ENCODE data around the gene CDX1.

Gene CDX1

DNA sequence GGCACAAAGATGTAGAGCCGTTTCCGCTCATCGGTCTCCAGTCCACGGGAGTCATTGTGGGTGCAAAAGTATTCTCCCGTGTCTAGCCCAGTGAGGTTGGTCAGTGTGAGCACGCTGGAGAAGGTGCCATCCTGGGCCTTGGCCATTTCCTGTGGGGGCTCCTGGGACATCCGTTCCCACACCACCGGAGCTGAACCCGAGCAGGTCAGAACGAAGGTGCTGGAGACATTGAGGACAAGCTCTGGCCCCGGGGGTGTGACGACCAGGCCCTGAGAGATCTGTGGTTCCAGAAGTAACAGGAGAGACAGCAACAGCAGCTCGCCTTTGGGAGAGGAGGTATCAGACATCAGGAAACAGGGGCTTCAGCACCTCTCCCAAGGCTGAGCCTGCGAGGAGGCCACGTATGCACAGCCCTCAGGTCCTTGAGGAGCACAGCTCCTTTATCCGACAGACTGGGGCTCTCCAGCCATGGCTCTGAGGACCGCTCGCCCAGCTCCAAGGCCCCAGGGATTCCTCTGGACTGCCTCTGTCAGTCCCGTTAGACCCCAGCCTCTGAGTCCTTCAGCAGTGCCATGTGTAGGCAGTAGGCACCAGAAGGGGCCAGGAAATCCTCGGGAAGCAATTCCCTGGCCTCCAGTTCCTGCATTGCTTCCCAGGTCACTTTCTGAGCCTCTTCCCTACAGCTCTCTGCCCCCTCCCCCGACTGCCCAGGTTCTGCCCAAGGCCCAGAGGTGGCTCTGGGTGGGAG lies 30.8 kb upstream of the CDX1 start:
- H3K9ac ChIP-seq: peak overlapping the region in 5 of 11 experiments; percentile 21 to 81 (median 37); a peak in 10 of 22 replicates
- H3K4me2 ChIP-seq: peak overlapping the region in 8 of 11 experiments; percentile 1 to 100 (median 52); a peak in 8 of 22 replicates
- H3K27ac ChIP-seq: peak overlapping the region in 8 of 11 experiments; percentile 5 to 91 (median 37); a peak in 10 of 22 replicates
- no peaks in the 10 kb centered on the region for H3K9me3 ChIP-seq (replicated peaks in 1 of 11)
- H4K20me1 ChIP-seq: no peaks in the 10 kb centered on the region
- peaks cover 80 to 100% (median 98%) of the 10 kb centered on the region in 10 experiments for H3K4me1 ChIP-seq
- peaks cover 0 to 69% (median 59%) of the 10 kb centered on the region in 11 experiments; a peak in 17 of 22 replicates for H3K36me3 ChIP-seq
- no peak overlapping the region for H3K4me3 ChIP-seq
- H3K27me3 ChIP-seq: no peaks in the 10 kb centered on the region
- TF ChIP-seq Cebpa-rat (IDR thresholded peaks at IDR 0.05): no peak

DNA sequence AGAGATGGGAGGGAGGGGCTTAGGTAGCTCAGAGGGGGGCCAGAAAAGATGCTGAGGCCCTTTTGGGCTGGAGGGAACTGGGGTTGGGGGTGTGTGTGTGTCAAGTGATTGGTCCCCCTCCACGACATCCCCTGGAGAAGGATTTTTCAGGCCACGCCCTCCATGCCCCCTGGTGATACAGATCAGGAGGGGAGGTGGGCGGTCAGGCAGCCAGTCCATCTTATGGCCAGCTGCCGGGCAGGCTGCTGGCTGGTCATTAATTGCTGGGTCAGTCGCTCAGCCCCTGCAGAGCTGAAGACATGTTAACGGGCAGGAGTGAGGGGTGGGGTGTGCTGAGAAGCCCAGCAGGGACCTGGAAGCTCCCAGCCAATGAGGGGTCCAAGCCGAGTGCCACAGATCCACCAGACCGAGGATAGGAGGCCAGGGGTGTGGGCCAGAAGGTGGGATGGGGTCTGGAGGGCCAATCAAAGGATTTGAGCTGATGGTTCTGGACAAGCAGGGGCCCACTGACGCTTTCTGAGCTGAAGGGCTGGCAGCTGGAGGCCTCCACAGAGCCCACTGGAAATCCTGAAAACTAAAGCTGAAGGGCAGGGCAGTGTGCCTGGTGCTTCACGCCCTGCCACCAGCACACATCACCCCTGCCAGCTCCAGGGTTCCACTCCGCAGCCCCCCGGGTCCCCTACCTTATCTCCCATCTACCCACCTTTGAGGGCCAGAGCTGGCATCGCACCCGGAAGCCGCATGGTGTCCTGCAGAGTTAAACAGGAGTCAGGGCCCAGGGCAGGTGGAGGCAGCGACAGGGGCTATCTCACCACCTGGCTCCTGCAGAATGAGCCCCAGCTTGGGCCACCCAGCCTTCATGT lies 30.0 kb upstream of the CDX1 start:
- H3K36me3 ChIP-seq: peaks cover 0 to 62% (median 56%) of the 10 kb centered on the region in 11 experiments; a peak in 17 of 22 replicates
- H3K4me2 ChIP-seq: peak overlapping the region; percentile 90 to 100 (median 98); a peak in 21 of 22 replicates
- H3K4me1 ChIP-seq: peaks cover 84 to 100% (median 100%) of the 10 kb centered on the region in 10 experiments
- no peak for TF ChIP-seq Cebpa-rat (IDR thresholded peaks at IDR 0.05)
- peak overlapping the region in 9 of 11 experiments; percentile 8 to 81 (median 39); a peak in 8 of 22 replicates for H3K9ac ChIP-seq
- no peaks in the 10 kb centered on the region for H3K27me3 ChIP-seq
- H3K9me3 ChIP-seq (replicated peaks in 1 of 11): no peaks in the 10 kb centered on the region
- no peak overlapping the region for H3K4me3 ChIP-seq
- no peaks in the 10 kb centered on the region for H4K20me1 ChIP-seq
- peak overlapping the region in 9 of 11 experiments; percentile 78 to 91 (median 84); a peak in 13 of 22 replicates for H3K27ac ChIP-seq

DNA sequence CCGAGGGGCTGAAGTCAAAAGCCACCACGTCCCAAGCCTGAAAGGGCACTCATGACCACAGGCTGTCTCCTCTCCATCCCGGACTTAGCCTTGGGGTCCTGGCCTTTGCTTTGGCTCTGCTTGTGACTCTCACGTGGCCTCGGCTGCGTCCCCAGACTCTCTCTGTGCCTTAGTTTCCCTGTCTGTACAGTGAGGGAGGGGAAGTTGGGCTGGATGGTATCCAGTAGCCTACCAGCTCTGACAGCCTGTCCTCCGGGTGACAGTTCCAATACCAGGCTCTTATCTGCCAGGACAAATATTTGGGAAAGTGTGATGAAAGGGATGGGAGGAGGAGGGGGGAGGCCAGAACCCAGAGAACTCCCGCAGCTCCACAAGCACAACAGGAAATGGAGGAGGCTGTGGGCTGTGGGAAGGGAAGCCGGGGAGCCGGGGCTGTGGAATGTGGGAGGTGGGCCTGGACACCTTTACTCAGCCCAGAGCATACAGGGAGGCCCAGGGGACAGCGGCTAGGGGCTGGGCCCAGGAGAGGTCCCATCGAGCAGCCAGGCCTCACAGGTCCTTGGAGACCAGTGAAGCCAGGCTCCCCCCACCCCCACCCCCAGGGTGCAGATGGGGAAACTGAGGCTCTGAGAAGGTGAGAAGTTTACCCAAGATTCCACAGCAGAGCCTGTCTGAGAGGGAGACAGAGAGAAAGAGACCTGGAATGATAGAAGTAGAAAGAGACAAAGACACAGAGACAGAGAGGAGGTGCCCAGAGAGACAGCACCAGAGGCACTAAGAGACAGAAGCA lies 29.2 kb upstream of the CDX1 start:
- Histone ChIP-seq H3K4me1 (peaks cover 84 to 100% (median 100%) of the 10 kb centered on the region in 10 experiments), H3K4me2 (peak overlapping the region; percentile 90 to 100 (median 98)), H3K4me3 (no peak overlapping the region), H3K9ac (peak overlapping the region in 10 of 11 experiments; percentile 31 to 81 (median 69); a peak in 18 of 22 replicates), H4K20me1 (no peaks in the 10 kb centered on the region), H3K9me3 (replicated peaks in 1 of 11) (no peaks in the 10 kb centered on the region), H3K27ac (peak overlapping the region; percentile 10 to 91 (median 84); a peak in 20 of 22 replicates), H3K36me3 (peaks cover 0 to 53% (median 48%) of the 10 kb centered on the region in 11 experiments; a peak in 17 of 22 replicates), H3K27me3 (no peaks in the 10 kb centered on the region)
- TF ChIP-seq Cebpa-rat (IDR thresholded peaks at IDR 0.05): no peak

DNA sequence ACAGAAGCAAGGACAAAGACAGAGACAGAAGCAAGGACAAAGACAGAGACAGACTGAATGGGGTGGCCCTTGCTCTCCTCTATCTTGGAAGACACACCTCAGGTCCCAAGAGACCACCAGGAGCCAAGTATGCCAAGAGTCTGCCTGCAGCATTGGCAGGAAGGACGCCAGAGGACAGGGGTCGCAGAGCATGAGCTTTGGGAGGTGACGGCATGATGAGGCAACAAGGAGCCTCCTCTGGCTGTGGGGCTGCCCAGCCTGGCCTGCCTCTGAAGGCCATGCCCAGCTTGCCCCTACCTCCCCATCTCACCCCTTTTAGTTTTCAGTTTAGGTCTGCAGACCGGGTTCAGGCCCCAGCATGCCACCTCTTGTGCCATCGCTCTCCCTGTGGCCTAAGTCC lies 28.6 kb upstream of the CDX1 start:
- Histone ChIP-seq H3K4me1 (peaks cover 84 to 100% (median 100%) of the 10 kb centered on the region in 10 experiments), H3K27ac (peak overlapping the region in 10 of 11 experiments; percentile 78 to 91 (median 84); a peak in 20 of 22 replicates), H3K9ac (peak overlapping the region in 10 of 11 experiments; percentile 58 to 81 (median 69); a peak in 20 of 22 replicates), H3K9me3 (replicated peaks in 1 of 11) (no peaks in the 10 kb centered on the region), H3K4me3 (peak overlapping the region in 1 of 10 experiments; percentile 38; a peak in 2 of 20 replicates), H3K27me3 (no peaks in the 10 kb centered on the region), H3K36me3 (peaks cover 0 to 47% (median 42%) of the 10 kb centered on the region in 11 experiments; a peak in 17 of 22 replicates), H4K20me1 (no peaks in the 10 kb centered on the region), H3K4me2 (peak overlapping the region; percentile 90 to 100 (median 98))
- no peak for TF ChIP-seq Cebpa-rat (IDR thresholded peaks at IDR 0.05)

DNA sequence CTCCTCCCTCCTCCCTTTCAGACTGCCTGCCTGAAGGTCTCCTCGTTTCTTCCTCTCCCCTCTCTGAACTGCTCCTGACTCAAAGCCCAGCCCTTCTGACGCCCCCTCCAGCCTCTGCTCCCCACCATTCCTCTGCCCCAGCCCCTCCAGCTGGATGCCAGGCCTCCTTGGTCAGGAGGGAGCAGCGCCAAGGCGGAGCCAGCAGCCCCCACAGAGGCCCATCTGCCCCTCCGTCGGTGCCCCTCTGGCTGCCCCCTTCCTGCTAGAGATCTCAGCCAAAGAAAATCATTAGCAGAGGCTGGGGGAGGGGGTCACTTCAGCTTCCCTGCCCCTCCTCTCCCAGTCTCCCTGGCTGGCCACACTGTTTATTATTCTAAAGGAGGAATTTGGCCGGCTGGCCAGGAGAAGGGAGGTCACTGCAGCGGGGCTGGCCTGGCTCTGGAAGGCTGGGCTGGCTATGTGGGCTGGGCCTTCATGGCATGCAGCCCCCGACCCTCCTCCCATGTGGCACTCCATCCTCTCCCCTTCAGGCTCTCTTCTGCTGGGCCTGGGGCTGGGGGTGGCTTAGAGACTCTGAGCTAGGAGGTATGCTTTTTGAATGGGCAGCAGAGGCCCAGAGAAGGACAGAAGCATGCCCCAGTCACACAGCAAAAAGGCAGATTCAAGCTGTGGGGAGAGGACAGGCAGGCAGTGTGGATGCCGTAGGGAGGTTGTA lies 27.9 kb upstream of the CDX1 start:
- Histone ChIP-seq H4K20me1 (no peaks in the 10 kb centered on the region), H3K9me3 (replicated peaks in 1 of 11) (no peaks in the 10 kb centered on the region), H3K4me3 (peak overlapping the region in 4 of 10 experiments; percentile 4 to 38 (median 16); a peak in 3 of 20 replicates), H3K9ac (peak overlapping the region; percentile 36 to 81 (median 67)), H3K27ac (peak overlapping the region; percentile 11 to 91 (median 84); a peak in 21 of 22 replicates), H3K4me1 (peaks cover 85 to 100% (median 100%) of the 10 kb centered on the region in 10 experiments), H3K27me3 (no peaks in the 10 kb centered on the region), H3K36me3 (peaks cover 0 to 40% (median 34%) of the 10 kb centered on the region in 11 experiments; a peak in 17 of 22 replicates), H3K4me2 (peak overlapping the region; percentile 90 to 100 (median 98))
- TF ChIP-seq Cebpa-rat (IDR thresholded peaks at IDR 0.05): no peak

DNA sequence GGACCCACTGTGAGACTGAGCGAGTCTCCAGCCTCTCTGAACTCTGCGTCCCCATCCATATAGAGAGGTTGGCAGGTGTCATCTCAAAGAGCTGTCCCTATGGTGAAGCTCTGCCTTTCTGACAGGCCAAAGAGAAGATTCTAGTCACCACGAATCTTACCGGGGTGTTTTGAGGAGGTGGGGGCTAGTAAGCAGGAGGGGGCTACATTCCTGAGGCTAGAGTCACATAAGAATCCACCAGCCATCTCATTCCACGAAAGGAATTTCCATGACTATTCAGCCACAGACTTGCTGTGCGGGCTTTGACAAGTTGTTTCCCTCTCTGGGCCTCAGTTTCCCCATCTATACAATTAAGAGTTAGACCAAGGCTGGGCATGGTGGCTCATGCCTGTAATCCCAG lies 27.2 kb upstream of the CDX1 start:
- Histone ChIP-seq H3K27me3 (no peaks in the 10 kb centered on the region), H3K4me1 (peaks cover 85 to 100% (median 100%) of the 10 kb centered on the region in 10 experiments), H3K9me3 (replicated peaks in 1 of 11) (no peaks in the 10 kb centered on the region), H3K36me3 (peaks cover 0 to 34% (median 28%) of the 10 kb centered on the region in 11 experiments; a peak in 17 of 22 replicates), H3K4me2 (peak overlapping the region; percentile 90 to 100 (median 98)), H4K20me1 (no peaks in the 10 kb centered on the region), H3K27ac (peak overlapping the region in 10 of 11 experiments; percentile 78 to 91 (median 84); a peak in 21 of 22 replicates), H3K9ac (peak overlapping the region; percentile 36 to 81 (median 67); a peak in 18 of 22 replicates), H3K4me3 (peak overlapping the region in 3 of 10 experiments; percentile 4 to 38 (median 12); a peak in 3 of 20 replicates)
- no peak for TF ChIP-seq Cebpa-rat (IDR thresholded peaks at IDR 0.05)

DNA sequence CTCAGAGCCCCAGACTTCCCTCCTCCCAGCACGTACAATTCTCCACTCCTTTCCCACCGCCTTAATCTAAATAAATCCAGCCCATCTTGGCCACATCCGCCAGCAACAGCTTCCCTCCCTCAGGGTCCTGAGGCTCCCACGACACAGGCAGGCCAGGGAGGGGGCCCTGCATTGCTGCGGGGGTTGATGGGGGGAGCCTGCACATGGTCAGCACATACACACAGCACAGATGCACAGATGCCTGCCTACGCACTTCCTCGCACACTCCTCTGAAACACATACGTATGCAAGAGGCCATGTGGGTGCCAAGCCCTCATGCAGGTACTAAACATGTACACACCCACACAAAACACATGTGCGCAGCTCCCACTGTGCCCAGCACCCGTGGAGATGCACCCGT lies 25.7 kb upstream of the CDX1 start:
- peak overlapping the region; percentile 53 to 91 (median 84); a peak in 21 of 22 replicates for H3K27ac ChIP-seq
- no peaks in the 10 kb centered on the region for H3K27me3 ChIP-seq
- no peak for TF ChIP-seq Cebpa-rat (IDR thresholded peaks at IDR 0.05)
- H4K20me1 ChIP-seq: no peaks in the 10 kb centered on the region
- peaks cover 0 to 19% (median 13%) of the 10 kb centered on the region in 11 experiments; a peak in 15 of 22 replicates for H3K36me3 ChIP-seq
- peak overlapping the region; percentile 36 to 81 (median 67); a peak in 21 of 22 replicates for H3K9ac ChIP-seq
- H3K9me3 ChIP-seq (replicated peaks in 1 of 11): no peaks in the 10 kb centered on the region
- H3K4me3 ChIP-seq: peak overlapping the region in 7 of 10 experiments; percentile 37 to 57 (median 43); a peak in 12 of 20 replicates
- peaks cover 91 to 100% (median 100%) of the 10 kb centered on the region in 10 experiments for H3K4me1 ChIP-seq
- H3K4me2 ChIP-seq: peak overlapping the region; percentile 90 to 100 (median 98)

All from BLaER1 treated with 17β-estradiol and CSF1 and Interleukin-3, amounts not matched to agents 10 nM and 100 nM (cell line).